ENCODE results near the gene OPCML.
"Not testable (repeated sequence)": the region's sequence is repeated elsewhere in the genome, so short reads cannot be mapped to it uniquely, and the experiment has no call there.

Gene OPCML

DNA sequence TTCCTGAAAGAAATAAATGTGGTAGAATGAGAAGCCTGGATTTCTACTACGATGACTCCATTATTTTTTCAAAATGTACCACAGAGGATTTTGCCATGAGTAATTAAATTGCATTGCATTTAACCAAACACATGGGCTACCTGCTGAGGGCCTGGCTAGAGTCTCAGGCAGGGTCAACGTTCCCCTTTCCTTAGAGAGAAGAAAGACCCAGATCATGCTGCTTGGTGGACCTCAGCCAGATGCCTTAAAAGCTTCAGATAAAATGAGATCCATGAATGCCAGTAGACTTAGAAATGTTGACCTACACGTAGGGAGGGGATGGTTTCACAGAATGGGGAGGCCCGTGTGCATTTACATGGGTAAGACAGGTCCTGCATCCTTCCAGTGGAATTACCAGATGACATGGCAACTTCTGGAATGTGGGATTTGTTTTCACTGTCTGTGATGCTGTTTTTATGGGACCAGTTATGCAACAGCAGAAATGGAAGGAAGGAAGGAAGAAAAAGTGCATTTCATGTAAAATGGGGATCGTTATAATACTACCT lies 1092.5 kb downstream of the OPCML start:
- no peak for DNase-seq (ENCODE audit: low read depth in 2 of 2)

DNA sequence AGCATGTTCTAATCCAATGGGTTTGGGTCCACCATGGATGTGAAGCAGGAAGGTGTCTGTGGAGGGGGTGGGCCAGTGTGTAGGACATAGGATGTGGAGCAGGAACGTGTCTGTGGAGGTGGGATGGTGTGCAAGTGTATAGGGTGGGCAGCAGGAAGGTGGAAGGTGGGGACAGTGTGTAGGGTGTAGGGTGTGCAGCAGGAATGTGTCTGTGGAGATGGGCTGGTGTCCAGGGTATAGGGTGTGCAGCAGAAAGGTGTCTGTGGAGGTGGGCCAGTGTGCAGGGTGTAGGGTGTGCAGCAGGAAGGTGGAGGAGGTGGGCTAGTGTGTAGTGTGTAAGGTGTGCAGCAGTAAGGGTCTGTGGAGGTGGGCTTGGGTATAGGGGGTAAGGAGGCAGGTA lies 1093.9 kb downstream of the OPCML start:
- DNase-seq (ENCODE audit: low read depth in 2 of 2): no peak

DNA sequence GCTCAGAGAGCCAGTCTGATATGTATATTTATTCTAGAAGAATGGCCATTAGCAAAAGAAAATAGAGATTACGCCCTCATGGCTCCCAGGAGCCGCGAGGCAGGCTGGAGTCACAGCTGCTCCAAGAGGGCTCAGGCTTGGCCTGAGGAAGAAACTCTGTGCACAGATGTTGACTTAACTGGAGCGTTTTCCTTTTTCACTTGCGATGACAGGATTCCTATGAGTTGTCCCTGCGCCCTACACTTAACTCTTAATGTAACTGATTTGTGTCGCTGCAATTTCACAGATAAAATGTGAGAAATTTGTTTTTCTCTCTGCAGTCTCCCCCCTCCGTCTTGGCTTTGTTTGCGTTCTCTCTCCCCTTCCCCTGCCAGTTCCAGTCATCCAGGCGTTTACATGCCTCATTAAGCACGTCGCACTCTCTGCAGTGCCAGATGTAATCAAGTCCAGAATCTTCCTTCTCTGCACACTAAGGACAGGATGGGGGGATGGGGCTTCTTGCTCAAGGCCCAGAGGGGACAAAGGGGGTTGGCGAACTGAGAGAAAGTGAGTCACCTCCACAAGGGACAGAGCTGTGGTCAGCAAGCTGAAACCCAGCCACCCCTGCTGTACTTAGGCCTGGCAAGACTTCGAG lies 1101.8 kb downstream of the OPCML start:
- DNase-seq (ENCODE audit: low read depth in 2 of 2): no peak

DNA sequence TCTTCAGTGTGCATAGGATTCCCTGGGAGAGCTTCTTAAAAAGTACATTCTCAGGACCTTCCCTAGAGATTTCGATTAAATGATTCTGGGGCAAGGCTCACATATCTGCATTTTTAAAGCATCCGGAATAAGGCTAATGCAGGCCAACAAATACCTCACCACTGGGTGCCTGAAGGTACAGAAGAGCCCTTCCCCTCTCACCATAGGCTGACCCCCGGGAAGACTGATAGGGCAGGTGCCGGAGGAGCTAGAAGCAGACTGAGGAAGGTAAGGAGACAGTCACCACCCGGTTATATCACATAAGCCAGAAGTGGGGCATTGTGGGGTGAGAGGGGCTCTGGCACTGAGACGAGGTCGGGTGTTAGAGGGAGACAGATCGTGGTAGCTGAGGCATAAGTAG lies 1102.6 kb downstream of the OPCML start:
- no peak for DNase-seq (ENCODE audit: low read depth in 2 of 2)

DNA sequence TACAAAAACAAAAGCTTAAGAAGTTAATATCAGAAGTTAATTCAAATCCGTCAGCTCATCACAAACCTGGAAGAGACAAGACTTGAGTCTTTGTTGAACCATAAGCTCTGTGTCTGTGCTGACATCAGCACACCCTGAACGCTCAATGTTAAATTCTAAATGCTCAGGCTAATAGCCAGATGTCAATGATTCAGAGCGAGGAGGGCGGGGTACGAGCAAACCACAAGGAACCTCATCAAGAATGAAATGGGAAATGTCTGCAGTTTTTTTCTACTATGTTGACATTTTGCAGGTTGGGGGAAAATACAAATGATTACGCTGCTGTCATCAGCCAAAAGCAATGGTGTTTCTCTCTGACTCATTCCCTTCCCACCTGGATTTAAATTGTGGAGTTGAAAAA lies 1104.7 kb downstream of the OPCML start:
- DNase-seq (ENCODE audit: low read depth in 2 of 2): no peak

DNA sequence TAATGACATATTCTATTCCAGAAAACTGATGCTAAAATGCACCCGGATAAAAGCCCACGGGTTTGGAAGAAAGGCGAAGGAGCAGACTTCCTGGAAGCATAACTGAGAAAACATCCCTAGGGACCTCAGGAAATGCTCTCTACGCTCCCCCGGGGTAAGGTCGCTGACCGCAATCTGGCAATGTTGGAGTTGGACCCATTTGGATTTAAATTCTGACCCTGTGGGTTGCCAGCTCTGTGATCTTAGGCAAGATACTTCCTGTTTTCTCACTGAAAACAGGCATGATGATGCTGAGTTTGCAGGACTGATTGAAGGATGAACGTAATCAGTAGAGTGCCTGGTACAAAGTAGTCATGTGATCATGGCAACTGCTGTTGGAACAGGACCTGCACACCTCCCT lies 1107.9 kb downstream of the OPCML start:
- DNase-seq (ENCODE audit: low read depth in 2 of 2): no peak

DNA sequence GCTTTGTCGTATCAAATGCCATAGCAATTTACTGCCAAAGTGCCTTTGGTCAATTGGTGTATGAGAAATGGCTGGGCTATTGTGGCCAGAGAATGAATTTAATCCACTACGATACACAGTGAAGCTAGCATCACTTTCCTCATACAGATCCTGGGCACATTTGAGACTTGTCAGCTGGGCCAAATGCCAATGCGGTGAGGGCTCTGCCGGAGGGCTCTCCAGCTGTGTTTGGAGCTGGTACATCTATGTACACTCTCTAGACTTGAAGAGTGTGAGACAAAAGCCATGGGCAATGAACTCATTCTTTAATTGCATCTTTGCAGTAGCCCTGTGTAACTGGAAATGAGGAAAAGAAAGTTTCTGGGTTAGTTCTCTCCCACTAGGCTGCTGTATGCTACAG lies 1109.0 kb downstream of the OPCML start:
- DNase-seq (ENCODE audit: low read depth in 2 of 2): no peak

DNA sequence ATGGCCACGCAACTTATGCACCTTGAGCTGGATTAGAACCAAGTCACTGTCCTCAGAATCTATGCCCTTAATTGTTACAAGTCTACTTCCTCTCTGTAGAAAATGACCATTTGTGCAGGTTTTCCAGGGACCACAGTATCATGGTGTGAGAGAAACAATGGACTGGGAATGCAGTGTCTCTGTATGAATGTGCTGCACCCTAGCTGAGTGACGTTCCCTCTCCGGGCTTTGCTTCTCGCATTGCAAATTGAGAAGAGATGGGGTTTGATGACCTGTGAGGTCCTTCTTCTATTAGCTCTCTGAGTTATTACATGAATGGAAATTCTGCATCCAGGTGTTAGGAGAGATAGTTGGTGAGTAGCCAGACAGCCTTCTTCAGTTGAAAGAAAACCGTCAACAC lies 1109.6 kb downstream of the OPCML start:
- no peak for DNase-seq (ENCODE audit: low read depth in 2 of 2)

DNA sequence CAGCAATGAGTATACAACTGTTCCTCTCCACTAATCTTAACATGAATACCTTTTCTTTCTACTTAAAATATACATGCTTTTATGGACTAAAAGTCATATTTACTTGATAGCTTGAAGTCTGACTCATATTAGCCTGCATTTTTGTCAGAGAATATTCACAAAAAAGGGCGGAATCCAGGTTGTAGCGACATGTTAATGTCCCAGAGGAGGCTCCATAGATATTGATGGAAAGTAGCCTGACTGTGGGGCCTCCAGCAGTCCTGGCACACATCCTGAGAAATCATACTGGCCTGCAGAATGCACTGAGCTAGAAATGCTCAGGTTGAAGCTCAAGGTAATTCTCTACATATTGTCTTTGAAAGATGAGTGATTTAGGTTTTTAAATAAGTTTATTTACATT lies 1110.7 kb downstream of the OPCML start:
- DNase-seq (ENCODE audit: low read depth in 2 of 2): no peak

DNA sequence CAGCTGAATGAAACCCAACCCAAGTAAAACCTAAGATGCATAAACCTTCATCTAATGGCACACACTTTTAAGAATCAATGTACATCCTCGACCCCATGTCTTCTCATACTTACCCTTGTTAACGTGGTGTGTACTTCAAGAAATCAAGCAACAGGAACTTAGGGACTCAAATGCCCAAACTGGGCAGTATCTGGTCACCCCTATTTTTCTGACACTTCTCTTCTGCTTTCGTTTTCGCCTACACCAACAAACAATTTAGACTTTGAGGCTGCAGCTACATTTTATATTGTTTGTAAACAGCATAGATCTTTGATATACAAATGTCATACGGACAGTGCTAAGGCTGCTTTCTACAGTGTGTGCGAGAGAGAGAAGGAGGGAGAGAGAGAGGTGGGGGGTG lies 1117.8 kb downstream of the OPCML start:
- DNase-seq (ENCODE audit: low read depth in 2 of 2): no peak

DNA sequence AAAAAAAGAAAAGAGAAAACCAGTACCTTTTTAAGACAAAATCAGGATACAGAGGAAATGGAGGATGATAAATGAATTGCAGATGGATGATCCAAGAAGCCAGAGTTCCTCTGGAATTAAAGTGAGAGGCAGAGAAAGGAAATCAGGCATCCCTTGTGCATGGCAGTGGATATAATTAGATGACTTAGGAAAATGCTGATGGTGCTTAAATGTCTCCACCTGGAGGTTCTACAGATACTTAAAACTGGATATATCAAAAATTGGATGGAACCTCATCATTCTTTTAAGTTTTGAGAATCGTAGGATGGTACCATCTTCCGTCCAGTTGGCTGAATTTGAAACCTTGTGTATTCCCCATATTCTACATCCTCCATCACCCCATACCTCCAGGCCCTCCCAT lies 1121.9 kb downstream of the OPCML start:
- DNase-seq (ENCODE audit: low read depth in 2 of 2): no peak

DNA sequence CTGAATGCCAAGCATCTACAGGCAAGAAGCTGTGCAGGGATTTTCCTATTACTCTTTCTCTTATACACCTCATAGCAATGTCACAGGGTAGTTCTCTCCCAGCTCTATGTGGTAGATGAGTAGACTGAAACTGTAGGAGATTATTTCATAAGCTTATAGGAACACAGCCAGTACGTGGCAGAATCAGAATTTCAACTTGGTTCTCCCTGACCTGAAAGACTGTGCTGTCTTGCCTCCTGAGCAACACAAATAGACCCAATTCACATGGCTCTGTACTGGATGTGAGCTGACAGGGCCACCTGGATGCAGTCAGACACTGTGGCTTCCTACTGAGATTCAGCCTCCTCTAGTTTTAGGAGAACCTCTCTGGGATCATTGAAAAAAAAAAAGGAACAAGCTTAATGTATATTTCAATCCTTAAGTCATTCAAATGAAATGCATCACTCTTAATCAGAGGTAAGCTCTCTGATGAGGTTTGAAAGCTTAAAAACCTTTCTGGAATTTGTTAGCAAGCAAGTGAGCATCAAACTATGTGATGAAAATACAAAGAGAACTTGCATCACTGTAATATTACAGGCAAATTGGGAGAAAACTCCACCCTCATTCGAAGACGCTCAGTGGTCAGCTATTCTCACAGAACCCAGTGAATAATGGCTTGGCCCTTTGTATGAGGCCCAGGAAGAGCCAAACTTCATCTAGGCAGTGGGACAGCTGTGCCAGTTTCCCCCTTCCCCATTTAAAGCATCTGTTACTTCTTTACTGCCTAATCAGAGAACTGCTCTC lies 1122.5 kb downstream of the OPCML start:
- no peak for DNase-seq (ENCODE audit: low read depth in 2 of 2)

DNA sequence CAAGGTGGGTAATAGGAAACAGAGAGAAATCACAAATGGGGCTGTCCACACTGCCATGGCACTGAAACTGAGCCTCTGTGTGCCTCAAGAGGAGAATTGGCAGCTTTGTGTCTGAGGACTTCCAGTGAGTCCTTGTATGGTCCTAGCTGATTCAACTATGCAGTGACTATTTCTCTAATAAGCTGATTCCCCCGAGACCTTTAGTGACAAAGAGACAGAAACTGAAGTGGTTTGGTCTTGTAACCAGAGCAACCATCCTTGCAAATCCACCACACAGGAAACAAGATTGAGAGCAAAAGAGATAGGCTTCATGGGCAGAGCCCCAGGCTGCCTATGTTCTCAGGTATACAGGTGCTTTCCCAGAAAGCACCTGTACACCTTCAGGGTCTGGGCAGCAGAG lies 1123.4 kb downstream of the OPCML start:
- no peak for DNase-seq (ENCODE audit: low read depth in 2 of 2)

DNA sequence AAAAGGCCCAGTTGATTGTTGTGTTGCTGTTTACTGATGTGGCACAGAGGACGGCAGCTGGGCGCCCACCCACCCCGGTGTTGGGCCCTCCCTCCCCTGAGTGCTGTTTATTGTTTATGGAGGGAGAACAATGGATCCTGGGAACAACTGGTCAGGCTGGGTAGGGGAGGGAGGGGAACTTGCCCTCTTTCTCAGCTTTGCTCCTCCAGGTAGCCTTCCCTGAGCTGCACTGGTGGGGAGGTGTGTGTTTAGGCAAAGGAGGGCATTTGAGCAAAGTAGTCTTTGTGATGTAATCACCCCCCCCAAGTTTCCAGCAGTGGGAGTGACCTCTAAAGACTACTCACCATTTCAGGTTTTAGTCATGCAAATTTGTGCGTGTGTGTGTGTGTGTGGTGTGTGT lies 1126.6 kb downstream of the OPCML start:
- DNase-seq (ENCODE audit: low read depth in 2 of 2): no peak

DNA sequence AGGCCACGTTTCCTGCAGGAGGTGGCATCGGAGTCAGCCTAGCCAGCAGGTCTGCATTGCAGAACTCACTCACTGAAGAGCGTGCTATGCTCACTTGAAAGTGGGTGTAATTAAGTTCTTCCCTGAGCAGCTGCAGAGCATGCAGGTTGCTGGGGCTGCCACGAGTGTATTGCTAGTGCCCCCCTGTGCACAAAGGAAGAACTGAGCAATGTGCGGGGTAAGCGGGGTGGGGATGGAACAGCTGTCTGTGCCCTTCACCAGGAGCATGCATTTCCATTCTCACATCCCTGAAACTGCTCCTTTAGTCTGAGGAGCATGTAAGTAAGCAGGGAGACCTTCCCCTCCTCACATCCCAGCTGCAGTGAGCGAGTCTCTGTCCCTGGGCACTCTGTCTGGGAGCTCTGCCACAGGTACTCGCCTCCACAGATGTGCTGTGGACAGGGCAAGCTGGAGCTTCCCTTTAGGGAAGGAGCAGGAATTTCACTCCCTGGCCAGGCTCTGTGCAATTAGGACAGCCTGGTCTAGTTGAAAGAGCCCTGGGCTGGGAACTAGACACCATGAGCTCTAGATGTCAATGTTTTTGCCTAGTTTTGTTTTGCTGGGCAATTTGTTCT lies 1130.1 kb downstream of the OPCML start:
- DNase-seq (ENCODE audit: low read depth in 2 of 2): no peak

DNA sequence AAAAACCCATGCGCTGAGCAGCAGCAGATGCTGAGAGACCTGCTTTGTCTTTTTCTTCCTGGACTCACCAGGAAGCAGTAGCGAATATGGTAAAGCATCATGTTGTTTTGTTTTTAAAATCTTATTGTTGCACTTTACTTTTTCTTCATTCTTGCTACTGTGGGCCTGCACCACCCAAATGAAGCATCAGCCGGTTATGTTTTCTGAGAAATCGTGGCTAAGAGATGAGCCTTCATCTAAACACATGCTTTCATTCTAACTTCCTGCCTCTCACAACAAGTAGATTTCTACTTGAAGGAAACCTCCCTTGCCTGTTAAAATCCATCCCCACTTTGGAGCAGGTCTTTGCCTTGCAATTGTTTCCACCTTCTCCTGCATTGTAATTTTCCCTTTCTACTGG lies 1136.0 kb downstream of the OPCML start:
- DNase-seq (ENCODE audit: low read depth in 2 of 2): no peak

DNA sequence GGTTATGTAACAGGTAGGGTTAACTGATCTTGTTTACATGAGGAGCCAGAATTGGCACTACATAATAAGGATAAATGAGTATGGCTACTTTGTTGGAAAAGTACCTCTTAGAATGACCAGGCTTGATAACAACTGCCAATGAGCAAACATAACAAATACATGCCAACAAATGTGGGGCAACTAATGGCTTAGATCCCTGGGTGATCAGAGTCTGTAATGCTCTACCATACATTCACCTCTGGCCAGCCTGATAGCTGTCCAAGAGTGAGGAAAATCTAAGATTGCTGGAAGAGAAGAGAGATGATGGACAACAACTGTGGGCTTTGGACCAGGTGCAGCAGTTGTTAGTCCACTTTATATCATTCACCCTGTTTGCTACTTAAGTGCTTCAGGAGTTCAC lies 1136.9 kb downstream of the OPCML start:
- DNase-seq (ENCODE audit: low read depth in 2 of 2): no peak

DNA sequence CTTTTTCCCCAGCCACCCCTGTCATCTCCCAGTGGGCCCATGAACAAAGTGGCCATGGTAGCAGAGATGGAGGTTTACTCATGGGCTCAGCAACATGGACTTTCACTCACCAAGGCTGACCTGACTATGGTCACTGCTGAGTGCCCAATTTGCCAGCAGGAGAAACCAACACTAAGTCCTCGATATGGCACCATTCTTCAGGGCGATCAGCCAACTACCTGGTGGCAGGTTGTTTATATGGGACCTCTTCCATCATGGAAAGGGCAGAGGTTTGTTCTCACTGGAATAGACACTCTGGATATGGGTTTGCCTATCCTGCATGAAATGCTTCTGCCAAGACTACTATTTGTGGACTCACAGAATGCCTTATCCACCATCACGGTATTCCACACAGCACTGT lies 1152.8 kb downstream of the OPCML start:
- DNase-seq (ENCODE audit: low read depth in 2 of 2): no peak

DNA sequence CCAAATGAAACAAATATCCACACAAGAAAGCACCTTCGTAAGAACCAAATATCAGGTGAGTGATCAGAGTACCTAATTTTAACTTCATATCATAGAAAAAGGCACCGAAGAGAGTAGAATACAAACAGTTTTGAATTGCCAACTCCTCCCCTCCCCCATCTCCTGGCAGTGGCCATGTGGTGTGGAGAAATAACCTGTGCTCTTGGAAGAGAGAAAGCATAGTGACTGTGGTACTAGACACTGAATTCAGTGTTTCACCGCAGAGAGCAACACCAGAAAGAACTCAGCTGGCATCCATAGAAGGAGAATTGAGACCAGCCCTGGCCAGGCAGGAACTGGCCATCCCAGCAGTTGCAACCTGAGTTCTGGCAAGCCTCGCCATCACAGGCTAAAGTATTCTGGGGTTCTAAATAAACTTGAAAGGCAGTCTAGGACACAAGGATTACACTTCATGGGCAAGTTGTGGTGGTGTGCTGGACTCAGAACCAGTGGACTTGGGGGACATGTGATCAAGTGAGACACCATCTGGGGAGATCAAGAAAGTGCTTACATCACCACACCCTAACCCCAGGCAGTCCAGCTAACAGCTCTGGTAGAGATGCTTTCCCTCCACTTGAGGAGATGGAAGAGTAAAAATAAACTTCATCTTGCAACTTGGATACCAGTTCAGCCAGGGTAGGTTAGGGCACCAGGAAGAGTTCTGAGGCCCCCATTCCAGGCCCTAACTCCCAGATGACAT lies 1158.7 kb downstream of the OPCML start:
- DNase-seq (ENCODE audit: low read depth in 2 of 2): no peak

DNA sequence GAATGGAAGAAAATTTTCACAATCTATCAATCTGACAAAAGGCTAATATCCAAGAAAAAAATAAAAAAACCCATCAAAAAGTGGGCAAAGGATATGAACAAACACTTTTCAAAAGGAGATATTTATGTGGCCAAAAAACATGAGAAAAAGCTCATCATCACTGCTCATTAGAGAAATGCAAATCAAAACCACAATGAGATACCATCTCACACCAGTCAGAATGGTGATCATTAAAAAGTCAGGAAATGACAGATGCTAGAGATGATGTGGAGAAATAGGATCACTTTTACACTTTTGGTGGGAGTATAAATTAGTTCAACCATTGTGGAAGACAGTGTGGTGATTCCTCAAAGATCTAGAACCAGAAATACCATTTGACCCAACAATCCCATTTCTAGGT lies 1162.2 kb downstream of the OPCML start:
- not testable (repeated sequence) for DNase-seq (ENCODE audit: low read depth in 2 of 2)

DNA sequence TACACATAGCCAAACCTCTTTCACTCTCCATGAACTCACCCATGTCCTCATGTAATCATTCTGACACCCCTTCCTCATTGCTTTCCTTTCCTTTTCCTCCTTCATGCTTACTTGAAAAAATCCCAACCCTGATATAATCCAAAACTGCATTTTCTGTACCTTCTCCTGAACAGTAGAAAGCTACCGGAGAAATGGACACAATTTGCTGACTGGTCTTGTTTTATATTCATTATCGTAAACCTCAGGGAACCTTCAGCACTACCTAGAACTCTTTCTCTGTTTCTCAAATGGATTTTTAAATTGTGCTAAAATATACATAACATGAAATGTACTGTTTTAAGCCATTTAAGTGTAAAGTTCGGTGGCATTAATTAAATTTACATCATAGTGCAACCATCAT lies 1165.0 kb downstream of the OPCML start:
- no peak for DNase-seq (ENCODE audit: low read depth in 2 of 2)

DNA sequence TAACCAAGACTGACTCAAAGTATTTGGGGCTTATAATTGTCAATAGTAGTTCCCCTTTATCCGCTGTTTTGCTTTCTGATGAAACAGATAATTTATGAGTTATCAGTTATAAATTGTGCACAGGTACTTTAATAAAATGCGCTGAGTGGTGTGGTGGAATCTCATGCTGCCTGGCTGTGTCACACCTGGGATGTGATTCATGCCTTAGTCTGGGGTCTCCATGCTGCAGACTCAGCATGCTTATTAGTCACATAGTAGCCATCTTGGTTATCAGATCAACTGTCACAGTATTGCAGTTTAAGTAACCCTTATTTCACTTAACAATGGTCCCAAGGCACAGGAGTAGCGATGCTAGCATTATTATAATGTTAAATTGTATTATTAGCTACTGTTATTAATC lies 1166.7 kb downstream of the OPCML start:
- no peak for DNase-seq (ENCODE audit: low read depth in 2 of 2)
